ENCODE data around the gene PREX1. TPM values are rescaled to one million over a fixed set of nuclear protein-coding genes. Genes with fewer than 3 reads are reported as not detected.

Gene PREX1
- polyA plus RNA-seq, 1 of the 3 experiments (the other 2 are of a cell fraction): 5.3 TPM

DNA sequence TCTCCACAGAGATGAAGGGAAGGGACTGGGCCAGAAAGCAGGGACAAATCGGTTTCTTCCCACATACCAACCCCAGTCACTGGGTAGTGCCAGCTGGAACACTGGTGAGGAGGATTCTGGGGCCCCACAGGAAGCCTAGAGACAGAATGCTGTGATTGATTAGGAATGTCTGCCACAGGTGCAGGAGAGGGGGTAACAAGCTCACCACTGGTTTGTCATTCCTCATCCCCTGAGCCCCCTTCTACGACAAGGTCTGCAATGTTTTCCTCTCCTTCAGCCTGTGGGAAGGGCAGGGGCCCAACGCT lies 89.8 kb downstream of the PREX1 start:
- Histone ChIP-seq H3K4me2 (no peak overlapping the region), H3F3A (replicated peaks; ENCODE audit: insufficient read depth) (no peaks in the 10 kb centered on the region), H4K20me1 (ENCODE audit: insufficient read depth) (no peaks in the 10 kb centered on the region), H3K9me2 (no peaks in the 10 kb centered on the region), H3K27me3 (ENCODE audit: insufficient read depth) (no peaks in the 10 kb centered on the region), H3K9me3 (no peaks in the 10 kb centered on the region), H3K79me2 (ENCODE audit: insufficient read depth) (no peaks in the 10 kb centered on the region), H3K9ac (no peak overlapping the region), H3K4me3 (ENCODE audit: low read depth in 2 of 2, low read length in 1 of 2) (no peak overlapping the region), H3K4me1 (ENCODE audit: control insufficient read depth in 1 of 2, insufficient read depth in 2 of 2, low read depth in 1 of 2, low read length in 1 of 2) (peaks cover 0 to 5% of the 10 kb centered on the region in 2 experiments; a peak in 1 of 4 replicates), H2AFZ (ENCODE audit: low read depth) (no peak overlapping the region), H3K27ac (ENCODE audit: low read depth in 2 of 2, low read length in 1 of 2) (no peak overlapping the region), H3K36me3 (replicated peaks in 1 of 2; ENCODE audit: control insufficient read depth in 1 of 2, insufficient read depth in 2 of 2, low read length in 1 of 2) (no peaks in the 10 kb centered on the region)
- 65% methylated on average over 3 of the region's 3 CpGs for WGBS (ENCODE audit: low lambda C conversion rate)
- DNase-seq: no peak
- CTCF ChIA-PET: interaction anchor here (0.6 to 1.8 kb wide), 4 partner anchors 12 to 983 kb away, joined by 4 to 7 read pairs (median 4); no protein-coding TSS in a partner anchor
- TF ChIP-seq, protein P1, sequence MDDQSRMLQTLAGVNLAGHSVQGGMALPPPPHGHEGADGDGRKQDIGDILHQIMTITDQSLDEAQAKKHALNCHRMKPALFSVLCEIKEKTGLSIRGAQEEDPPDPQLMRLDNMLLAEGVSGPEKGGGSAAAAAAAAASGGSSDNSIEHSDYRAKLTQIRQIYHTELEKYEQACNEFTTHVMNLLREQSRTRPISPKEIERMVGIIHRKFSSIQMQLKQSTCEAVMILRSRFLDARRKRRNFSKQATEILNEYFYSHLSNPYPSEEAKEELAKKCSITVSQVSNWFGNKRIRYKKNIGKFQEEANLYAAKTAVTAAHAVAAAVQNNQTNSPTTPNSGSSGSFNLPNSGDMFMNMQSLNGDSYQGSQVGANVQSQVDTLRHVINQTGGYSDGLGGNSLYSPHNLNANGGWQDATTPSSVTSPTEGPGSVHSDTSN (IDR thresholded peaks at IDR 0.05): no peak
- TF ChIP-seq RXRA (IDR thresholded peaks at IDR 0.05; ENCODE audit: borderline replicate concordance, low read depth) (no peak), CHD2 (IDR thresholded peaks at IDR 0.05; ENCODE audit: low read length, partially characterized antibody) (no peak), POLR2AphosphoS5 (IDR thresholded peaks at IDR 0.05; ENCODE audit: low read depth, low read length) (no peak), FOSL2 (IDR thresholded peaks at IDR 0.05; ENCODE audit: borderline replicate concordance, low read depth) (no peak), NFIC (IDR thresholded peaks at IDR 0.05; ENCODE audit: borderline replicate concordance) (no peak), FOXM1 (IDR thresholded peaks at IDR 0.05; ENCODE audit: low read depth) (no peak)
- POLR2A ChIA-PET: no interaction called here

DNA sequence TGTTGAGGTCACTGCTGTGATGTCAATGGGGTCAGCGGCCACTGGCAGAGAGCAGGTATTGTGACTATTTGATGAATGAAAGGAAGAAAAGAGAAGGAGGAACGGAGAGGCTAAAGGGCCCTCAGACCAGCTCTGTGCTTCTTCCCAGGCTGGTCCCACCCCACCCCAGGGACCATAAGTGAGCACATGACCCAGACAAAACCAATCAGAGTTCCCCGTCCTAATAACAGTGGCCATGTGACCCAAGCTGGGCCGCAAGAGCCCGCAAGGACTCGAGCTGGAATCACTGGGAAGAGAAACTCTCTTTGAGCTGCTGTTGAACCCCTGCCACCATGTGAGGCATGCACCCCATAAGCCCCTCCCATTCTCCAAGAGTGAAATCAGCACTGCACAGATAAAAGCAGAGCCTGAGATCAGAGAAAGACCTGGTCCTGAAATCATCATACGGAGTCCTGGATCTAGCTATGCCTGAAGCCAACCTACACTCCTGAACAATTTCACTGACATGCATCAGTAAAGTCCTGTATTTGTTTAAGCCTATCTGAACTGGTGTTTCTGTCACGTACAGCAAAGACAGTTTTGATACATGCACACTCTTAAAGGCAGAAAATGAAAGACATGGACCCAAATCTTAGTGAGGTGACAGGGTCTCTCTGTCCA lies 90.2 kb downstream of the PREX1 start:
- Histone ChIP-seq H3K36me3 (replicated peaks in 1 of 2; ENCODE audit: control insufficient read depth in 1 of 2, insufficient read depth in 2 of 2, low read length in 1 of 2) (no peaks in the 10 kb centered on the region), H3K4me2 (no peak overlapping the region), H3K4me1 (ENCODE audit: control insufficient read depth in 1 of 2, insufficient read depth in 2 of 2, low read depth in 1 of 2, low read length in 1 of 2) (peaks cover 0 to 7% of the 10 kb centered on the region in 2 experiments; a peak in 1 of 4 replicates), H3K9me2 (no peaks in the 10 kb centered on the region), H3K9ac (no peak overlapping the region), H3K27me3 (ENCODE audit: insufficient read depth) (no peaks in the 10 kb centered on the region), H3F3A (replicated peaks; ENCODE audit: insufficient read depth) (no peaks in the 10 kb centered on the region), H3K79me2 (ENCODE audit: insufficient read depth) (no peaks in the 10 kb centered on the region), H3K27ac (ENCODE audit: low read depth in 2 of 2, low read length in 1 of 2) (no peak overlapping the region), H3K9me3 (no peaks in the 10 kb centered on the region), H4K20me1 (ENCODE audit: insufficient read depth) (no peaks in the 10 kb centered on the region), H2AFZ (ENCODE audit: low read depth) (no peak overlapping the region), H3K4me3 (ENCODE audit: low read depth in 2 of 2, low read length in 1 of 2) (no peak overlapping the region)
- ChIA-PET CTCF (interaction anchor here (0.6 to 1.8 kb wide), 4 partner anchors 13 to 984 kb away, joined by 4 to 7 read pairs (median 4); no protein-coding TSS in a partner anchor), POLR2A (no interaction called here)
- 88% methylated on average over 8 of the region's 8 CpGs for WGBS (ENCODE audit: low lambda C conversion rate)
- no peak for DNase-seq
- TF ChIP-seq POLR2AphosphoS5 (IDR thresholded peaks at IDR 0.05; ENCODE audit: low read depth, low read length) (no peak), ELF1 (IDR thresholded peaks at IDR 0.05) (no peak), EZH2phosphoT487 (IDR thresholded peaks at IDR 0.05; ENCODE audit: borderline replicate concordance, low read depth) (no peak), TCF12 (IDR thresholded peaks at IDR 0.05) (no peak), MEF2A (IDR thresholded peaks at IDR 0.05; ENCODE audit: borderline replicate concordance, low read depth) (no peak), FOSL2 (IDR thresholded peaks at IDR 0.05; ENCODE audit: borderline replicate concordance, low read depth) (no peak), EP300 (IDR thresholded peaks at IDR 0.05; ENCODE audit: borderline replicate concordance in 1 of 2, low read depth in 1 of 2, low read length in 1 of 2) (no peak), NRF1 (IDR thresholded peaks at IDR 0.05; ENCODE audit: low read depth, low read length) (no peak), NFIC (IDR thresholded peaks at IDR 0.05; ENCODE audit: borderline replicate concordance) (no peak), CHD2 (IDR thresholded peaks at IDR 0.05; ENCODE audit: low read length, partially characterized antibody) (no peak)
- TF ChIP-seq, protein P2, sequence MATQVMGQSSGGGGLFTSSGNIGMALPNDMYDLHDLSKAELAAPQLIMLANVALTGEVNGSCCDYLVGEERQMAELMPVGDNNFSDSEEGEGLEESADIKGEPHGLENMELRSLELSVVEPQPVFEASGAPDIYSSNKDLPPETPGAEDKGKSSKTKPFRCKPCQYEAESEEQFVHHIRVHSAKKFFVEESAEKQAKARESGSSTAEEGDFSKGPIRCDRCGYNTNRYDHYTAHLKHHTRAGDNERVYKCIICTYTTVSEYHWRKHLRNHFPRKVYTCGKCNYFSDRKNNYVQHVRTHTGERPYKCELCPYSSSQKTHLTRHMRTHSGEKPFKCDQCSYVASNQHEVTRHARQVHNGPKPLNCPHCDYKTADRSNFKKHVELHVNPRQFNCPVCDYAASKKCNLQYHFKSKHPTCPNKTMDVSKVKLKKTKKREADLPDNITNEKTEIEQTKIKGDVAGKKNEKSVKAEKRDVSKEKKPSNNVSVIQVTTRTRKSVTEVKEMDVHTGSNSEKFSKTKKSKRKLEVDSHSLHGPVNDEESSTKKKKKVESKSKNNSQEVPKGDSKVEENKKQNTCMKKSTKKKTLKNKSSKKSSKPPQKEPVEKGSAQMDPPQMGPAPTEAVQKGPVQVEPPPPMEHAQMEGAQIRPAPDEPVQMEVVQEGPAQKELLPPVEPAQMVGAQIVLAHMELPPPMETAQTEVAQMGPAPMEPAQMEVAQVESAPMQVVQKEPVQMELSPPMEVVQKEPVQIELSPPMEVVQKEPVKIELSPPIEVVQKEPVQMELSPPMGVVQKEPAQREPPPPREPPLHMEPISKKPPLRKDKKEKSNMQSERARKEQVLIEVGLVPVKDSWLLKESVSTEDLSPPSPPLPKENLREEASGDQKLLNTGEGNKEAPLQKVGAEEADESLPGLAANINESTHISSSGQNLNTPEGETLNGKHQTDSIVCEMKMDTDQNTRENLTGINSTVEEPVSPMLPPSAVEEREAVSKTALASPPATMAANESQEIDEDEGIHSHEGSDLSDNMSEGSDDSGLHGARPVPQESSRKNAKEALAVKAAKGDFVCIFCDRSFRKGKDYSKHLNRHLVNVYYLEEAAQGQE (IDR thresholded peaks at IDR 0.05; ENCODE audit: low read depth, low read length): no peak
- TF ChIP-seq, protein P3, sequence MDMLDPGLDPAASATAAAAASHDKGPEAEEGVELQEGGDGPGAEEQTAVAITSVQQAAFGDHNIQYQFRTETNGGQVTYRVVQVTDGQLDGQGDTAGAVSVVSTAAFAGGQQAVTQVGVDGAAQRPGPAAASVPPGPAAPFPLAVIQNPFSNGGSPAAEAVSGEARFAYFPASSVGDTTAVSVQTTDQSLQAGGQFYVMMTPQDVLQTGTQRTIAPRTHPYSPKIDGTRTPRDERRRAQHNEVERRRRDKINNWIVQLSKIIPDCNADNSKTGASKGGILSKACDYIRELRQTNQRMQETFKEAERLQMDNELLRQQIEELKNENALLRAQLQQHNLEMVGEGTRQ (IDR thresholded peaks at IDR 0.05; ENCODE audit: borderline replicate concordance, low read depth, low read length): no peak
